ENCODE data around the gene KCTD1. TPM values are rescaled to one million over a fixed set of nuclear protein-coding genes. Genes with fewer than 3 reads are reported as not detected.

Gene KCTD1
- total RNA-seq, 1 donor from 2014 or later: 31.8 TPM

- no peak for FAIRE-seq
- Histone ChIP-seq H4K20me1 (ENCODE audit: insufficient read depth, low read length) (no peaks in the 10 kb centered on the region), H3K4me1 (ENCODE audit: insufficient read depth, low read length) (peaks cover 11% of the 10 kb centered on the region), H3K9me3 (ENCODE audit: insufficient read depth, low read depth, low read length) (no peaks in the 10 kb centered on the region), H3K4me3 (ENCODE audit: insufficient read depth, low read depth, low read length) (peak overlapping the region; percentile 59), H3K4me2 (ENCODE audit: low read length) (peak overlapping the region; percentile 92), H3K27me3 (ENCODE audit: insufficient read depth, low read length) (peaks cover 4% of the 10 kb centered on the region), H3K36me3 (ENCODE audit: insufficient read depth, low read length) (no peaks in the 10 kb centered on the region), H3K79me2 (ENCODE audit: insufficient read depth, low read length) (no peaks in the 10 kb centered on the region), H3K9ac (ENCODE audit: low read length) (peak overlapping the region; percentile 68), H3K27ac (ENCODE audit: low read depth, low read length) (no peak overlapping the region), H2AFZ (ENCODE audit: low read depth, low read length) (peak overlapping the region; percentile 79)
- DNase-seq (ENCODE audit: low read depth): peak; percentile 71
- Mint-ChIP-seq H3K4me1 (ENCODE audit: low read depth, unreplicated experiment) (peaks cover 10% of the 10 kb centered on the region), H3K4me3 (ENCODE audit: unreplicated experiment) (peak overlapping the region; percentile 83), H3K9me3 (ENCODE audit: unreplicated experiment) (peaks cover 2% of the 10 kb centered on the region), H3K27ac (ENCODE audit: unreplicated experiment) (peak overlapping the region; percentile 89), H3K27me3 (ENCODE audit: low read depth, unreplicated experiment) (peaks cover 1% of the 10 kb centered on the region), H3K36me3 (ENCODE audit: low read depth, unreplicated experiment) (no peaks in the 10 kb centered on the region)
- no peak for TF ChIP-seq CTCF (IDR thresholded peaks at IDR 0.05; ENCODE audit: insufficient read depth, low read depth, low read length)
- TF ChIP-seq EZH2 (IDR thresholded peaks at IDR 0.05; ENCODE audit: insufficient read depth, low read length): no peak
Measured at GRCh38 chr18:26574958-26575864, 26.9 kb upstream of the KCTD1 start.

DNA sequence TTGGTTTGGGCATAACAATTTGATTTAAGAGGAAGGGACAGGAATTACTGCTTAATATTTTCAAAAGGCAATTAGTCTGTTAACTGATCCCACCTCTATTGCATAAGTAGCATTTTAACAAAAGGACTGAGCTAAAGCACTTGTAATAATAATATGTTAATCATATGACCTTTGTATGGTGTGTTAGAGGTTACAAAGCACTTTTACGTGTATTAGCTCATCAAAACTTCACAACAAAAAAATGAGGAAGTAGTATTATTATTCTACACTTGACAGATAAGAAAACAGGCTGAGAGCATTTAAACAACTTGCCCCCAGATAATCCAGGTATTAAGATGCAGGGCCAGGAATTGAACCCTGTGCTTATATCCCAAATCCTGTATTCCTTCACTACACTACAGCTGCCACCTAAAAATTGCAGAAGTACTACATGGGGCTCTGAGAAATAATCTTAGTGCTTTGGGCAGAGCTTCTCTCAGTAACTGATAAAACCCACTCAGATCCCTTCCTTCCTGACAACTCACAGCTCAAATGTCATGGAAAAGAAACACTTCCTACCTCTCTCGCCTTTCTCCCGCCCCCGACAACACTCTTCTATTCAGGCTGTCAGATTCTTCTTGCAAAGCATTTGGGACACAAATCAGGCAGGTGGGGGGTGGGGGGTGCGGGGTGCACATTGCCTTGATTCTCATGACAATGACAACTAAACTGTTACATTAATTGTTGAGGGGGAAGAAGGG is 20.7 kb upstream of the KCTD1 start:
- Histone ChIP-seq H2AFZ (ENCODE audit: low read depth, low read length) (no peak overlapping the region), H3K36me3 (ENCODE audit: insufficient read depth, low read length) (no peaks in the 10 kb centered on the region), H3K9ac (ENCODE audit: low read length) (no peak overlapping the region), H4K20me1 (ENCODE audit: insufficient read depth, low read length) (no peaks in the 10 kb centered on the region), H3K4me1 (ENCODE audit: insufficient read depth, low read length) (no peaks in the 10 kb centered on the region), H3K27ac (ENCODE audit: low read depth, low read length) (no peak overlapping the region), H3K4me2 (ENCODE audit: low read length) (no peak overlapping the region), H3K27me3 (ENCODE audit: insufficient read depth, low read length) (no peaks in the 10 kb centered on the region), H3K9me3 (ENCODE audit: insufficient read depth, low read depth, low read length) (no peaks in the 10 kb centered on the region), H3K79me2 (ENCODE audit: insufficient read depth, low read length) (no peaks in the 10 kb centered on the region), H3K4me3 (ENCODE audit: insufficient read depth, low read depth, low read length) (no peak overlapping the region)
- Mint-ChIP-seq H3K9me3 (ENCODE audit: unreplicated experiment) (no peaks in the 10 kb centered on the region), H3K4me3 (ENCODE audit: unreplicated experiment) (no peak overlapping the region), H3K4me1 (ENCODE audit: low read depth, unreplicated experiment) (peaks cover 4% of the 10 kb centered on the region), H3K27ac (ENCODE audit: unreplicated experiment) (no peak overlapping the region), H3K36me3 (ENCODE audit: low read depth, unreplicated experiment) (no peaks in the 10 kb centered on the region), H3K27me3 (ENCODE audit: low read depth, unreplicated experiment) (peaks cover 8% of the 10 kb centered on the region)
- TF ChIP-seq CTCF (IDR thresholded peaks at IDR 0.05; ENCODE audit: insufficient read depth, low read depth, low read length) (no peak), EZH2 (IDR thresholded peaks at IDR 0.05; ENCODE audit: insufficient read depth, low read length) (no peak)
- DNase-seq (ENCODE audit: low read depth) (no peak), FAIRE-seq (no peak)

All from astrocyte (in vitro differentiated cells and primary cell).